Measurements from ENCODE around the gene TMC7.
"Not testable (repeated sequence)": the region's sequence is repeated elsewhere in the genome, so short reads cannot be mapped to it uniquely, and the experiment has no call there.

Gene TMC7

GRCh38 chr16:18983565-18984434 lies at the start of gene TMC7:
TSS of gene TMC7 (plus strand) at chr16:18983934. CDS start at chr16:18984064, 130 bp downstream.
- no peak for FAIRE-seq
- peak; percentile 89 for DNase-seq (ENCODE audit: low spot score)

DNA sequence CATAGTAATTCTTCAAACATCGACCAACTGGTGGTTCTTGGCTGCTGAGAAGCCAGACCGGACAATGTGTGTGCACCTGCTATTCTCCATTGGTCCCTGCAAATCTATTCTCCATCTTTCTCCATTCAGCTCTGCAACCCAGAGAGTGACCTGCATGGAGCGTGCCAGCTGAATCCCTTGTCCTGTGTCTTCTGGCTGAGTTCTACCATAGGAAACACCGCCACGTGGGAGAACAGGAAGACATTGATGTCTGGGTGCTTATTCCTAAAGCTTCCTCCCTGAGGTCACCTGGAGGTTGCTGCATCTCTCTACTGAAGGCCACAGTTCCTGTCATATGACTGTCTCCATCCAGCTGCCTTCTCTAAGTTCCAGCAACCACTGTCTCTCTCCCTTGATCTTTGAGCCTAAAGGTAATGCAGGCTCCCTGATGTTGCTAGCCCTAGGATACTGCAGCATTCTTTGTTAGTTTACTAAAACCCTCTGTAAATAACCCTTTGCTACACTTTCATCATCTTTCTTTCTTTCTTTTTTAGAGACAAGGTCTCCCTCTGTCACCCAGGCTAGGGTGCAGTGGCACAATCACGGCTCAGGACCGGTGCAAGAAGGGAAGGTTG lies 46.9 kb upstream of the TMC7 start:
- DNase-seq (ENCODE audit: low spot score) (no peak), FAIRE-seq (no peak)

- no peak for FAIRE-seq
Measured at GRCh38 chr16:18937390-18937789, 46.3 kb upstream of the TMC7 start.

GRCh38 chr16:18938986-18939385 lies 44.7 kb upstream of the TMC7 start:
- DNase-seq (ENCODE audit: low spot score): no peak

More at GRCh38 chr16:18937390-18937789, 46.3 kb upstream of the TMC7 start:
- DNase-seq (ENCODE audit: low spot score): no peak

DNA sequence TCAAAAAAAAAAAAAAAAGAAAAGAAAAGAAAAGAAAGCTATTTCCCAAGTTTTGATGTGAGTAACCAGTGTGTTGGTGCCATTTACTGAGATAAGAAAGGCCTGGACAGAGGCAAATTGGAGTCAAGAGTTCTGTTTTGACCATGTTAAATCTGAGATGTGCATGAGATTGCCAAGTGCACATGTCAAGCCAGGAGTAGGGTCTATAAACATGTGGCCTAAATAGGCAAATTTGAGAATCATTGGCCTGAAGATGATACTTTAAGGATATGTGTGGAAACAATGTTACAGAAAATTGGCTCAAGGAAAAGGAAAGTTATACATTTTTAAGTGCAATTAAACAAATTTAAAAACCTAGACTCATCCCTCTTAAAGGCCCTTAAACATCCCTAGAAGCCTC lies 42.3 kb upstream of the TMC7 start:
- DNase-seq (ENCODE audit: low spot score): no peak
- FAIRE-seq: no peak

More at GRCh38 chr16:18938986-18939385, 44.7 kb upstream of the TMC7 start:
- FAIRE-seq: no peak

DNA sequence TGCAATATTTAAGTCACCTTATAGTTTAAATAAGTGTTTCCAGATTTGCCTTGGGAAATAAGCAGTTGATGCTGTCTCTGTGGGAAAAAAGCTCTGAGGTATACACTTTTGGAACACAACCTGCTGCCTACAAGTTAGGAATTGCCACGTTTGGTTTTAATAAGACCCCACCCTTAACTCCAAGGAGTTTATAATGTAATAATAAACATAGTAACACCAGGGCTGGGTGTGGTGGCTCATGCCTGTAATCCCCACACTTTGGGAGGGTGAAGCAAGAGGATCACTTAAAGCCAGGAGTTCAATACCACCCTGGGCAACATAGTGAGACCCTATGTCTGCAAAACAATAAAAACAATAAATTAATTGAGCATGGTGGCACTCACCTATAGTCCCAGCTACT lies 41.7 kb upstream of the TMC7 start:
- no peak for DNase-seq (ENCODE audit: low spot score)
- no peak for FAIRE-seq

DNA sequence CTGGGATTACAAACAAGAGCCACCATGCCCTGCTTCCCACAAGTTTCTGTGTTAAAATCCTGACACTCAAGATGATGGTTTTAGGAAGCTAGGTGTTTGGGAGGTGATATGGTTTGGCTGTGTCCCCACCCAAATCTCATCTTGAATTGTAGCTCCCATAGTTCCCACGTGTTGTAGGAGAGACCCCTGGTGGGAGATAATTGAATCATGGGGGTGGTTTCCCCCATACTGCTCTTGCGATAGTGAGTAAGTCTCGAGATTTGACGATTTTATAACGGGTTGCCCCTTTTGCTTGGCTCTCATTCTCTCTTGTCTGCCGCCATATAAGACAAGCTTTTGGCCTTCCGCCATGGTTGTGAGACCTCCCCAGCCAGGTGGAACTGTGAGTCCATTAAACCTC lies 40.3 kb upstream of the TMC7 start:
- no peak for FAIRE-seq

GRCh38 chr16:18945233-18945632 lies 38.5 kb upstream of the TMC7 start:
- FAIRE-seq (no peak), DNase-seq (ENCODE audit: low spot score) (no peak)

More for the DNA sequence above, 40.3 kb upstream of the TMC7 start:
- no peak for DNase-seq (ENCODE audit: low spot score)

- DNase-seq (ENCODE audit: low spot score): no peak
- no peak for FAIRE-seq
Measured at GRCh38 chr16:18948372-18949020, 35.2 kb upstream of the TMC7 start.

DNA sequence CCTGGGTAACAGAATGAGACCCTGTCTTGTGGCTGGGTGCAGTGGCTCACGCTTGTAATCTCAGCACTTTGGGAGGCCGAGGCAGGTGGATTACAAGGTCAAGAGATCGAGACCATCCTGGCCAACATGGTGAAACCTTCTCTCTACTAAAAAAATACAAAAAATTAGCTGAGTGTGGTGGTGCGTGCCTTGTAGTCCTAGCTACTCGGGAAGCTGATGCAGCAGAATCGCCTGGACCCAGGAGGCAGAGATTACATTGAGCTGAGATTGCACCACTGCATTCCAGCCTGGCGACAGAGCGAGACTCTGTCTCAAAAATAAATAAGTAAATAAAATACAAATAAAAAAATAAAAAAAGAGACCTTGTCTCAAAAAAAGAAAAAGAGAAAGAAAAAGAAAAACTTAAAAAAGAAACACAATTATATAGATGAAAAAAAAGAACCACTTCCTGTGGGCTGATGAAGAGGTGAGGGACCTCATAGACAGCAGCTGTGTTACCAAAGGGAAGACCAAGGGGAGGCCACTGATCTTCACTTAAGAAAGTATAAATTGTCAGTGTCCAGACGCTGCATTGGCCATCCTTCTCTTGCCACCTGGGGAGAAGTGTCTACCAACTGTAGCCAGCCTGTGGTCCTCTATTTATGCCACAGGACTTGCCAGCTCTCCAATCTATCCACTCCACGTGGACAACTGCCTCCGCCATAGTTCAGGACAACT lies 33.1 kb upstream of the TMC7 start:
- DNase-seq (ENCODE audit: low spot score): no peak
- no peak for FAIRE-seq

- no peak for DNase-seq (ENCODE audit: low spot score)
- no peak for FAIRE-seq
Measured at GRCh38 chr16:18953547-18953946, 30.2 kb upstream of the TMC7 start.

- DNase-seq (ENCODE audit: low spot score); FAIRE-seq: not testable (repeated sequence)
Measured at GRCh38 chr16:18955874-18956580, 27.7 kb upstream of the TMC7 start.

- not testable (repeated sequence) for FAIRE-seq; DNase-seq (ENCODE audit: low spot score)
Measured at GRCh38 chr16:18956658-18957241, 27.0 kb upstream of the TMC7 start.

- no peak for FAIRE-seq
Measured at GRCh38 chr16:18958621-18959029, 25.1 kb upstream of the TMC7 start.

DNA sequence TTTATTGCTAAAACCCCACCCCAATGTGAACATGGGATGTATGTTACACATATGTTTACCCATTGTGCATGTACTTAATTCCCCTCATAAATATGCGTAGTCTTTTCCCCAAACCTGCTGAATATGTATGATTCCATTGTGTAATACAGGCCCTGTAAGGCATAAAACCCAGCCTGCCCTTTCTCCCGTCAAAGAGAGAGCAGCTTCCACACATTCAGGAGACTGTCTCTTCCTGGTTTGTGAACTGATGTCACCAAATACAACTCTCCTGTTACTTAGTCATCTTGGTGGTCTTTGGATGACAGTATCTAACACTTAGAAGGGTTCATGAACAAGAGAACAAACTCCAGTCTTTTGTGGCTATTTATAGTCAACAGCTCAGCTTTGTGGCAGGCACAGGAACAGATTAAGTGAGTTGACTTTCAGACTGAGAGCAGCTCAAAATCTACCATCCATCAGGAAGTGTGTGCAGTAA lies 24.7 kb upstream of the TMC7 start:
- FAIRE-seq (no peak), DNase-seq (ENCODE audit: low spot score) (no peak)

More at GRCh38 chr16:18958621-18959029, 25.1 kb upstream of the TMC7 start:
- DNase-seq (ENCODE audit: low spot score): no peak

GRCh38 chr16:18965555-18965954 lies 18.2 kb upstream of the TMC7 start:
- FAIRE-seq: no peak
- no peak for DNase-seq (ENCODE audit: low spot score)

DNA sequence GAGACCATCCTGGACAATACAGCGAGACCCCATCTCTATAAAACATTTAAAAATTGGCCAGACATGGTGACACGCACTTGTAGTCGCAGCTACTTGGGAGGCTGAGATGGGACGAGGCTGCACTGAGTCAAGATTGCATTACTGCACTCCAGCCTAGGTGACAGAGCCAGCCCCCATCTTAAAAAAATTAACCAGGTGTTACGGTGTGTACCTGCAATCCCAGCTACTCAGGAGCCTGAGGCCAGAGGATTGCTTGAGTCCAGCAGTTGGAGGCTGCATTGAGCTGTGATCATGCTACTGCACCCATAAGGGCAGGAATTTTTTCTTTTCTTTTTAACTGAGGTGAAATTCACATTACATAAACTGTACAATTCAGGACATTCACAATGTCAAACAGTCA lies 16.9 kb upstream of the TMC7 start:
- no peak for DNase-seq (ENCODE audit: low spot score)
- FAIRE-seq: no peak

- no peak for FAIRE-seq
- peak; percentile 83 for DNase-seq (ENCODE audit: low spot score)
Measured at GRCh38 chr16:18969050-18969854, 14.5 kb upstream of the TMC7 start.

- DNase-seq (ENCODE audit: low spot score) (no peak), FAIRE-seq (no peak)
Measured at GRCh38 chr16:18969855-18970240, 13.9 kb upstream of the TMC7 start.

Data from urothelium cell line (cell line).